HG03175 (cell line): Measurements from ENCODE around the gene MZT2A.
A peak's percentile ranks its signal among the peaks of the same experiment; 100 is the strongest.
"Not testable (repeated sequence)": the region's sequence is repeated elsewhere in the genome, so short reads cannot be mapped to it uniquely, and the experiment has no call there.

Experiments used
- ATAC-seq: cut with Tn5 transposase; IDR thresholded peaks from one replicate; pipeline ENCODE4 v1.9.1; 2021; ENCODE audit warnings: mild to moderate bottlenecking, moderate library complexity; ENCODE audit not compliant: unreplicated experiment

The MZT2A gene

DNA sequence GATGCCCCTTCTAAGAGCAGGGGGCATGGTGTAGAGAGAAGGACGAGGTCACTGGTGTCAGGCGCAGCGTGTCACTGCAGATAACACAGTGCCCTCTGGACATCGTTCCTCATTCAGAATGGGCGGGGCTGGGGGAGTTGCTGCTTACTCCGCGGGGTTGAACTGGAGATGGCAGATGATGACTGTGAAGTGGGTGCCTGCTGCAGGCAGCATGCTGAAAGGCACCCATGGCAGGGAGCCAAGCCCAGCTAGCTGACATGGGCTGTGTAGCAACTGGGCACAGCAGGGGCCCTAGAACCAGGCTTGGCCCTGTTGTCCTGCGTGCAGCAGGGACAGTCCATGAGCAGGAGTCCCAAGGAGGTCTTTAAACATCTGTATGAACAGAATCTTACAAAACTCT is 20.6 kb downstream of the MZT2A start:
- not testable (repeated sequence) for ATAC-seq

DNA sequence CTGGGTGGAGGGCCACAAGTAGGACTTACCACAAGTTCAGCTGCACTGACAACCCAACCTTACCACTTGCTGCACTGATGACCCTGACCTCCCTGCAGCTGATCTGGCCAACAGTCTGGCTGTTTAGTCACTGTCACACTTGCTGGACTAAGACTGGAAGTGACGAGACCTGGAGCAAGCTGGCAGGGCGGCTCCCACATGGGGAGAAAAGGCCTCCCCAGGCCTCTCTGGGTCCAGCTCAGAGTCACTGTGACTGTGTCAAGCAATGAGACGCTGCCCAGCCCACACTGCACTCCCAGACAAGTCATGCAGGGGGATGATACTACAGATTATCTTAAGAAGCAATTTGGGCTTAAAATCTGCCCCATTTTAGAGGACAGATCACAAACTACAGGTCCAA is 21.3 kb downstream of the MZT2A start:
- not testable (repeated sequence) for ATAC-seq

DNA sequence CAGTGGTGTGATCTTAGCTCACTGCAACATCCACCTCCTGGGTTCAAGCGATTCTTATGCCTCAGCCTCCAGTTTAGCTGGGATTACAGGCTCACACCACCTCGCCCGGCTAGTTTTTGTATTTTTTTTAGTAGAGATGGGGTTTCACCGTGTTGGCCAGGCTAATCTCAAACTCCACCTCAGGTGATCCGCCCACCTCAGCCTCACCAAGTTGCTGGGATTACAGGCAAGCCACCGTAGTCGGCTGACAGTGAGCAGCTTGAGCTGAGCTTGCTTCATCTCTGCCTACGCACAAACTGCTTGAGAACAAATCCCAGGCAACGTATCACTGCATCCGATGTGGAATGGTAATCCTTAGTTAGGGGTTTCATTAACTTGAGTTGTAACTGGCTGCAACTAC is 24.5 kb downstream of the MZT2A start:
- ATAC-seq, result not testable (repeated sequence)

DNA sequence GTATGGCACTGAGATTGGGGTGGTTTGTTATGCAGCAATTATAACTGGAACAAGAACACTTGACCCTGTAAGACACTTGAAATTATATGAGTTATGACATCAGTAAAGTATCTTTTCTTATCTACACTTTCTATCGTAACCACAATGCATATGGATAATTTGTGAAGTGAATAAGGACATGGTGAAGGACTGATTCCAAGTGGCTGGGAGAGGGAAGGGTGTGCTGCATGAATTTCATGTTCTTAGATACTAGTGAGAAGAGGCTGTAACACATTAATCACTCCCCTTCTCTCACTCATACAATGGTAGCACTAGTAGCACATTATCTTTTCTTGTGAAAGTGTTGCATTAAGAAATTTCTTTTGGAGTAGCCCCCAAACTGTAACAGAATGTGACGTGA is 37.3 kb downstream of the MZT2A start:
- not testable (repeated sequence) for ATAC-seq

DNA sequence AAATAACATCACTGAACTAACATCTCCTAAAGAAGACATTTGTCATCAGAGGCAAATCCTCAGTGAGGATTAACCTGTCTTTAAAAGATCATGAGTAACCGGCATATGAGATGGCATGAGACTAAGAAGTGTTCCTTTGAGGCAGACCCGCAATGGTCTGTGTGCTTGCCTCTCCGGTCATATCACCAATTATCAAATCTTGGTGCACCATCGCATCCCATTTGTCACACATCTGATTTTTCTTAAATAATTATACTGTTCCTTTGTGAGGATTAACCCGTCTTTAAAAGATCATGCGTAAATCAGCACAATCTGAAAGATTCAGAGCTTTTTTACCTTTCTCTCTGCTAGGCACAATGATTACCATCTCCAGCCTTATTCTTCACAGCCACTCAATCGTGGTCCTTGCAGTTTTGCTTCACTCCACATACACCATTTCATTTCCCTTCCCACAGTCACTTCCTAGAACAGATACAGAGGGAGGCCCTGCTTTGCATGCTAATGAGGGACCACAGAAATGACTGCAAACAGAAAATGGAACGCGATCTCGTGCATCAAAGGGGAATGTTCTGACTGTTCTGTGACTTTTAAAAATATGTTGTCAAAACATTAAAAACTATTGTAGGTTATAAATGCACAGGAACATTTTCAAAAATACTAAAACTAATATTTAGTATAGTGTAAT is 40.8 kb downstream of the MZT2A start:
- peak; percentile 63 for ATAC-seq

DNA sequence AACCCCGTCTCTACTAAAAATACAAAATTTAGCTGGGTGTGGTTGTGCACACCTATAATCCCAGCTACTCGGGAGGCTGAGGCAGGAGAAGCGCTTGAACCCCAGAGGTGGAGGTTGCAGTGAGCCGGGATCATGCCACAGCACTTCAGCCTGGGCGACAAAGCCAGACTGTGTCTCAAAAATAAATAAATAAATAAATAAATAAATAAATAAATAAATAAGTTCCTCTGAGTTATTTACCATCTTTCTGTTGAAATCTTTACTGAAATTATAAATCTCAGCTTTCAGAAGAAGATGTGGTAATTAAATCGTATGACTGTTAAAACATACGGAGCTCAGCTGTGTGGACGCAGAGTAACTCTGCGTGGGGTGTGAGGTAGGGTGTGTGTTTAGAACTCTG is 44.2 kb downstream of the MZT2A start:
- ATAC-seq, result not testable (repeated sequence)

DNA sequence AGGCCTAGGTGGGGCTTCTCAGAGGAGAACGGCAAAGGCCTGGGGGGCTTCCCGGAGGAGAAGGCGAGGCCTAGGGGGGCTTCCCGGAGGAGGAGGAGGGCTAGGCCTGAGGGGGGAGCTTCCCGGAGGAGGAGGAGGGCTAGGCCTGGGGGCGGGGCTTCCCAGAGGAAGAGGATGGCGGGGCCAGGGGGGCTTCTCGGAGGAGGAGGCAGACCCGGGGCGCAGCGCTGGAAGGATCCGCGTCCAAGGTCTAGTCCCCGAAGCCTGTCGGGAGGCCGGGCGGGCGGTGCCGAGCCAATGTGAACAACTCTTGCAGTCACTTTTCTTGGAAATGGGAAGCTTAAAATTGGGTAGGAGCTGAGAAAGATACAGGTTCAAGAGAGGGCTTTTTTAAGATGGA is 46.3 kb downstream of the MZT2A start:
- ATAC-seq, result no peak

DNA sequence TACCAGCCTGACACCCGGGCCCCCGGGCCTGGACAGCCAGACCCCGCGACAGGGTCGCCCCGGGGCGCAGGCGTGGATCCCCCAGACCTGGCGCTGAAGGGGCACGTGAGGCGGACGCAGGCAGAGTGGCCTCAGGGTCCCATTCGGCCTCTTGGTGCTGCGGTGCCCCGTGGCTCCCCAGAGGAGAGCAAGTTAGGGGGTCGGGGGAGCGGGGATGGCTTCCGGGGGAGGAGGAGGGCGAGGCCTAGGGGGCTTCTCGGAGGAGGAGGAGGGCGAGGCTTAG is 46.7 kb downstream of the MZT2A start:
- not testable (repeated sequence) for ATAC-seq

DNA sequence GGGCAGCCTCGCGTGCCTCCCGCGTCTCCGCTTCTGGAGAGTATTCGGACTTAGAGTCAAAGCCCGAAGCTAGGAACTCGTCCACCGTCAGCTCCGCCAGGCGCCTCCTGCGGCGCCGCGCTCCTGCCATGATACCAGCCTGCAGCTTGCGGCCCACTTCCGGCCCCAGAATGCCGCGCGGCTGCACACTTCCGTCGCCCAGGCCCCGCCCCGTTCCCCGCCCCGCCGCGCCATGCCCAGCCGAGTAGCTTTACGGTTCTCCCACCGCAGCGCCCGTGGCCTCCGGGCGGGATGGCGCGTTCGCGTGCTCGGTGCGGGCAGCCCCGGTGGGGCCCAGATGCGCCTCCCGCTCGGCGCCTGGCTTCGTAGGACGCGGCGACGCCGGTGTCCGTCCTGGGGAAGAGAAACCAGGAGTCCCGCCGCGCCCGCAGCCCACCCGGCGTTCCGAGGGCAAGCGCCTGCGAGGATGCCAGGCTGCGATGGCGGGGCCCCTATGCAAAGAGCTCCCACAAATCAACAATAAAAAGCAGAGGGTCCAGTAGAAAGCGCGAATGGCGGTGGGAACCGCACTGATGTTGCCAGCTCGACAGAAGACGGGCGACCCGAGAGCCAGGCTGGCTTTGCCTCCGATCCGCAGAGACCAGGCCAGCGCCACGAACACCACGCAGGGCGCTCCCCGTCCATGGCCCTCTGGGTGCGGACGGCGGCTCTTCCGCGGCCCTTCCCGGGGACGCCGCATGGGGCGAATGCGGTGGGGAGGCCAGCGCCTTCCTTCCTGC is 47.3 kb downstream of the MZT2A start:
- not testable (repeated sequence) for ATAC-seq

DNA sequence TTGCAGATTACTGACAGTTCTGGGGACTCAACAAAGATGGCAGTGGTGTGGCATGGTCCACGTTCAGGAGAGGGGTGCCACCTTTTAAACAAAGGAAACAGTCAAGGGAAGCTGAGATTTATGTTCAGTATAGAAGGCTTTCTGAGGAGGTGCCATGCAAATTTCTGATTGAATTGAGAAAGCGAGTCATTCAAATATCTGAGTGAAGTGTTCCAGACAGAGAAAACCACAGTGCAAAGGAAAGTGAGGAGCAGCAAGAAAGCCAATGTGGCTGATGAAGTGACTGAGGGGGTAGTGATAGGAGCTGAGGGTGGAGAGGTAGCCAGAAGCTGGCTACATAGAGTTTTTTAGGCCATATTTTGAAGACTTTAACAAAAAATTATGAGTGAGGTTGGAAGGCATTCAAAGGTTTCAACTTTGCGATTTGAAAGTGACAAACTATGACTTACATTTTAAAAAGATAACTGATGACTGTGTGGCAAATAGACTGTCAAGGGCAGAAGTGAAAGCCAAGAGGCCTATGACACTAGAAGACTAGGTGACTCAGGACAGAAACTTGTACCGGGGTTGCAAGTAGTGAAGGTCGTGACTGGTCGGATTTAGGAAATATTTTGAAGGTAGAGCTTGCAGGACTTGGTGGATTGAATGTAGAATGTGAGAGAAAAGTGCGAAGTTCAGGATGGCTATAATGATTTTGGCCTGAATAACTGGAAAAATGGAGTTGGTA is 51.3 kb downstream of the MZT2A start:
- ATAC-seq, result not testable (repeated sequence)
